Mammary epithelial cell (primary cell): ENCODE results near the gene PATE2.

Experiments used
- EZH2 ChIP-seq: IDR thresholded peaks from 2 replicates; pipeline ENCODE4 v1.6.1; 2012; ENCODE audit warnings: low read length, inconsistent platforms, borderline replicate concordance
- TF ChIP-seq, protein P1 (sequence below), 2 donors: IDR thresholded peaks in 1 of 2; conservative IDR thresholded peaks in 1 of 2; 2 replicates each; pipeline ENCODE4 v1.5.1; 2011 to 2012; ENCODE audit warnings: inconsistent platforms in 2 of 2, low read length in 2 of 2, mild to moderate bottlenecking in 2 of 2, control low read depth in 1 of 2, low read depth in 1 of 2; ENCODE audit not compliant: insufficient read depth in 1 of 2; ENCODE audit errors: extremely low read depth in 1 of 2

DNA sequence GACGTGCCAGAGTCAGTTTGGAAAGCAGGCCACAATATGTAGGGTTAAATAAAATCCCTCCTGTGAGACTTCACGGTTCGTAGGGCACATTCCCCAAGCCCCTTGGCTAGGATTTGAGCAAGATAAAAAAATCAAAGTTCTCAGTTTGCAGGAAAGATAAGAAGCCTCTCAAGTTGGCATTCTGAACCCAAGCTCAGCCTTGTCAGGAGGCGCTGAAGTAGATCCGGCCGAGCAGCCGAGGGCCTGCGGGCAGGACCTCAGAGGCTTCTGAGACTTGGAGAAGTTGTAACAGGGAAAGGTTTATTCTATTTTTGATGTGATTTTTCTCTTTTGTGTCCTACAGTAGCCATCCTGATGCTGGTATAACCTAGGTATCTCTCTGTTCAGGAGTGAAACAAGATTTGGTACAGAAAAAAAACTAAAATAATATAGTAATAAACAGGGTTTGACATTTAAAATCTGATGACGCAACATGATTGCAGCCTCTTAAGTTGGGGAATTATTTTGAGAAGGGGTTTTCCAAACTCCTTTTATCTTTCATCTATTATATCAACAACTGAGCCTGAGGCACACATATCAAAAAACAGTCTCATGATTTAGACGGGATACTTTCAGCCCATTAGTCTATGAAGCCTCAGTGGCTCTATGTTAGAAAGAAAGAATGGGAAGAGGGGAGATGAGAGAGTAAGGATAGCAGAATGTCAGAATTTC is 10.1 kb downstream of the PATE2 start:
- TF ChIP-seq, protein P1, sequence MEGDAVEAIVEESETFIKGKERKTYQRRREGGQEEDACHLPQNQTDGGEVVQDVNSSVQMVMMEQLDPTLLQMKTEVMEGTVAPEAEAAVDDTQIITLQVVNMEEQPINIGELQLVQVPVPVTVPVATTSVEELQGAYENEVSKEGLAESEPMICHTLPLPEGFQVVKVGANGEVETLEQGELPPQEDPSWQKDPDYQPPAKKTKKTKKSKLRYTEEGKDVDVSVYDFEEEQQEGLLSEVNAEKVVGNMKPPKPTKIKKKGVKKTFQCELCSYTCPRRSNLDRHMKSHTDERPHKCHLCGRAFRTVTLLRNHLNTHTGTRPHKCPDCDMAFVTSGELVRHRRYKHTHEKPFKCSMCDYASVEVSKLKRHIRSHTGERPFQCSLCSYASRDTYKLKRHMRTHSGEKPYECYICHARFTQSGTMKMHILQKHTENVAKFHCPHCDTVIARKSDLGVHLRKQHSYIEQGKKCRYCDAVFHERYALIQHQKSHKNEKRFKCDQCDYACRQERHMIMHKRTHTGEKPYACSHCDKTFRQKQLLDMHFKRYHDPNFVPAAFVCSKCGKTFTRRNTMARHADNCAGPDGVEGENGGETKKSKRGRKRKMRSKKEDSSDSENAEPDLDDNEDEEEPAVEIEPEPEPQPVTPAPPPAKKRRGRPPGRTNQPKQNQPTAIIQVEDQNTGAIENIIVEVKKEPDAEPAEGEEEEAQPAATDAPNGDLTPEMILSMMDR (conservative IDR thresholded peaks at IDR 0.05 in 1 of 2, IDR thresholded peaks at IDR 0.05 in 1 of 2; ENCODE audit: extremely low read depth in 1 of 2, insufficient read depth in 1 of 2, low read depth in 1 of 2, low read length in 2 of 2) = no peak
- no peak for TF ChIP-seq EZH2
